ENCODE data around the gene CACNA2D2. TPM values are rescaled to one million over a fixed set of nuclear protein-coding genes. Genes with fewer than 3 reads are reported as not detected.

The CACNA2D2 gene
- total and polyA plus RNA-seq, 2 experiments from 2014 or later: 0.87 to 1.5 TPM

- no peak overlapping the region for H3K4me3 ChIP-seq
- no peak for DNase-seq (ENCODE audit: low spot score)
- H3K27me3 ChIP-seq: no peaks in the 10 kb centered on the region
- H4K20me1 ChIP-seq (ENCODE audit: insufficient read depth, poor library complexity, severe bottlenecking): no peaks in the 10 kb centered on the region
- H3K36me3 ChIP-seq (replicated peaks; ENCODE audit: insufficient read depth, low read depth): no peaks in the 10 kb centered on the region
- no peaks in the 10 kb centered on the region for H3K4me1 ChIP-seq (ENCODE audit: insufficient read depth)
- TF ChIP-seq EZH2phosphoT487 (IDR thresholded peaks at IDR 0.05; ENCODE audit: low read depth, severe bottlenecking, unreplicated experiment): no peak
- TF ChIP-seq EZH2 (IDR thresholded peaks at IDR 0.05; ENCODE audit: borderline replicate concordance): no peak
- TF ChIP-seq CTCF (IDR thresholded peaks at IDR 0.05; ENCODE audit: poor library complexity): no peak
- peak overlapping the region; percentile 46 for H3K27ac ChIP-seq
- H3K79me2 ChIP-seq: no peaks in the 10 kb centered on the region
- no peaks in the 10 kb centered on the region for H3K9me3 ChIP-seq (ENCODE audit: low read depth)
- no peak overlapping the region for H3K4me2 ChIP-seq
- no peak overlapping the region for H2AFZ ChIP-seq
- H3K9me2 ChIP-seq (replicated peaks; ENCODE audit: insufficient read depth): no peaks in the 10 kb centered on the region
- 94% methylated on average over 4 of the region's 4 CpGs for WGBS (ENCODE audit: low lambda C conversion rate, missing lambda C conversion rate)
Measured at GRCh38 chr3:50430191-50430590, 73.2 kb downstream of the CACNA2D2 start.

- Histone ChIP-seq H3K4me2 (no peak overlapping the region), H3K9me3 (ENCODE audit: low read depth) (no peaks in the 10 kb centered on the region), H4K20me1 (ENCODE audit: insufficient read depth, poor library complexity, severe bottlenecking) (no peaks in the 10 kb centered on the region), H3K27ac (no peak overlapping the region), H3K79me2 (no peaks in the 10 kb centered on the region), H3K36me3 (replicated peaks; ENCODE audit: insufficient read depth, low read depth) (no peaks in the 10 kb centered on the region), H3K4me1 (ENCODE audit: insufficient read depth) (no peaks in the 10 kb centered on the region), H3K9me2 (replicated peaks; ENCODE audit: insufficient read depth) (no peaks in the 10 kb centered on the region), H2AFZ (no peak overlapping the region), H3K4me3 (no peak overlapping the region), H3K27me3 (no peaks in the 10 kb centered on the region)
- no peak for DNase-seq (ENCODE audit: low spot score)
- TF ChIP-seq CTCF (IDR thresholded peaks at IDR 0.05; ENCODE audit: poor library complexity) (peak; percentile 21), EZH2phosphoT487 (IDR thresholded peaks at IDR 0.05; ENCODE audit: low read depth, severe bottlenecking, unreplicated experiment) (no peak), EZH2 (IDR thresholded peaks at IDR 0.05; ENCODE audit: borderline replicate concordance) (no peak)
- 66% methylated on average over 9 of the region's 9 CpGs for WGBS (ENCODE audit: low lambda C conversion rate, missing lambda C conversion rate)
Measured at GRCh38 chr3:50428007-50428633, 75.3 kb downstream of the CACNA2D2 start.

- no peak for DNase-seq (ENCODE audit: low spot score)
- no peak overlapping the region for H2AFZ ChIP-seq
- no peaks in the 10 kb centered on the region for H3K79me2 ChIP-seq
- no peaks in the 10 kb centered on the region for H3K27me3 ChIP-seq
- no peaks in the 10 kb centered on the region for H3K9me3 ChIP-seq (ENCODE audit: low read depth)
- H3K4me1 ChIP-seq (ENCODE audit: insufficient read depth): no peaks in the 10 kb centered on the region
- 88% methylated on average over 13 of the region's 13 CpGs for WGBS (ENCODE audit: low lambda C conversion rate, missing lambda C conversion rate)
- H3K4me3 ChIP-seq: no peak overlapping the region
- H3K36me3 ChIP-seq (replicated peaks; ENCODE audit: insufficient read depth, low read depth): no peaks in the 10 kb centered on the region
- no peak overlapping the region for H3K27ac ChIP-seq
- no peak for TF ChIP-seq CTCF (IDR thresholded peaks at IDR 0.05; ENCODE audit: poor library complexity)
- TF ChIP-seq EZH2phosphoT487 (IDR thresholded peaks at IDR 0.05; ENCODE audit: low read depth, severe bottlenecking, unreplicated experiment): no peak
- TF ChIP-seq EZH2 (IDR thresholded peaks at IDR 0.05; ENCODE audit: borderline replicate concordance): no peak
- no peak overlapping the region for H3K4me2 ChIP-seq
- H4K20me1 ChIP-seq (ENCODE audit: insufficient read depth, poor library complexity, severe bottlenecking): no peaks in the 10 kb centered on the region
- no peaks in the 10 kb centered on the region for H3K9me2 ChIP-seq (replicated peaks; ENCODE audit: insufficient read depth)
Measured at GRCh38 chr3:50427217-50427616, 76.2 kb downstream of the CACNA2D2 start.
